K562 (cell line): ENCODE data around the gene SLC9A2. TPM values are rescaled to one million over a fixed set of nuclear protein-coding genes. Genes with fewer than 3 reads are reported as not detected.

ENCODE experiments used
- ATAC-seq: fragments of 200-7000 bp; cut with Tn5 transposase; 3 replicates; pipeline ENCODE4 v1.9.1; 2020; ENCODE audit warnings: moderate library complexity
- BruUV-seq: library from RNA; stranded (reverse); fragments of 400-500 nt; replicated peaks from 2 replicates; lab custom pipeline; 2021; lab: Mats Ljungman, UMichigan
- CTCF ChIA-PET: fragments of 300-600 bp; formaldehyde crosslinking; extraction: SDS; loops from one replicate; lab custom pipeline; 2021; ENCODE audit warnings: low intra/inter-chr PET ratio; lab: Yijun Ruan, JAX
- POLR2A ChIA-PET: fragments of 300-600, 350-650 bp; sonication (Branson Sonifier 250); formaldehyde crosslinking; extraction: SDS; loops from one replicate; lab custom pipeline; 2021; ENCODE audit warnings: antibody characterized with exemption, inconsistent platforms; lab: Yijun Ruan, JAX
- DNase-seq, 4 experiments: peaks; one replicate each; pipeline versions ENCODE4 v3.0.0 to v3.0.0-alpha.2; 2011 to 2018; ENCODE audit warnings: low spot score in 3 of 4, mixed read lengths in 3 of 4; ENCODE audit errors: extremely low read depth in 1 of 4
- FAIRE-seq: peaks from 2 replicates; lab custom pipeline; 2011; peaks lifted over from hg19 to GRCh38; lab: Jason Lieb, UNC
- H2AFZ ChIP-seq: 2 replicates; pipeline ENCODE4 v1.6.0; 2011; ENCODE audit warnings: low read depth, low read length, control low read depth, inconsistent platforms
- H3K27ac ChIP-seq: fragments of 200-600 bp; 3 replicates; pipeline ENCODE4 v1.8.0; 2011; ENCODE audit warnings: low read depth, mild to moderate bottlenecking, control low read depth, inconsistent platforms, low read length, moderate library complexity, mixed read lengths; ENCODE audit errors: extremely low read depth
- H3K27me3 ChIP-seq, 2 experiments: fragments of 300-600 bp in 1 of 2; 2 replicates in 1 of 2; 3 replicates in 1 of 2; pipeline versions ENCODE4 v1.6.0 to v1.8.0; 2011; ENCODE audit warnings: inconsistent platforms in 2 of 2, low read length in 2 of 2, mild to moderate bottlenecking in 1 of 2, mixed read lengths in 1 of 2, moderate library complexity in 1 of 2; ENCODE audit not compliant: control insufficient read depth in 2 of 2, insufficient read depth in 2 of 2
- H3K36me3 ChIP-seq: fragments of 300-600 bp; 3 replicates; pipeline ENCODE4 v1.8.0; 2011; ENCODE audit warnings: mild to moderate bottlenecking, low read length, inconsistent platforms; ENCODE audit not compliant: control insufficient read depth, insufficient read depth
- H3K4me1 ChIP-seq, 2 experiments: fragments of 200-600 bp in 1 of 2; replicated peaks in 1 of 2; 2 replicates in 1 of 2; 3 replicates in 1 of 2; pipeline versions ENCODE4 v1.5.1 to v1.8.0; 2011; ENCODE audit warnings: inconsistent platforms in 2 of 2, low read length in 2 of 2, mild to moderate bottlenecking in 1 of 2, mixed read lengths in 1 of 2, moderate library complexity in 1 of 2; ENCODE audit not compliant: control insufficient read depth in 2 of 2, insufficient read depth in 2 of 2
- H3K4me2 ChIP-seq: 2 replicates; pipeline ENCODE4 v1.6.1; 2011; ENCODE audit warnings: low read length, control low read depth, inconsistent platforms, mixed read lengths; ENCODE audit not compliant: insufficient read depth
- H3K4me3 ChIP-seq: fragments of 200-600 bp; sonication (generic), shearing (Covaris generic); 2 replicates; pipeline ENCODE4 v1.5.1; 2016; ENCODE audit warnings: control low read depth, inconsistent platforms
- H3K79me2 ChIP-seq: fragments of 200-600 bp; 3 replicates; pipeline ENCODE4 v1.8.0; 2011; ENCODE audit warnings: low read length, inconsistent platforms; ENCODE audit not compliant: control insufficient read depth, insufficient read depth
- H3K9ac ChIP-seq, 2 experiments: 2 replicates each; pipeline versions ENCODE4 v1.6.0 to v1.6.1; 2011; ENCODE audit warnings: low read depth in 2 of 2, low read length in 2 of 2, control low read depth in 1 of 2, inconsistent platforms in 1 of 2, mild to moderate bottlenecking in 1 of 2, mixed read lengths in 1 of 2; ENCODE audit not compliant: insufficient read depth in 1 of 2
- H3K9me1 ChIP-seq: one replicate; pipeline ENCODE4 v1.6.0; 2011; ENCODE audit warnings: inconsistent platforms, mild to moderate bottlenecking, low read length, moderate library complexity; ENCODE audit not compliant: control insufficient read depth, insufficient read depth
- H3K9me3 ChIP-seq: replicated peaks from 2 replicates; pipeline ENCODE4 v1.5.1; 2011; ENCODE audit warnings: low read depth, low read length, inconsistent platforms; ENCODE audit not compliant: control insufficient read depth, insufficient read depth
- H4K20me1 ChIP-seq: replicated peaks from 2 replicates; pipeline ENCODE4 v1.6.1; 2011; ENCODE audit warnings: low read length, inconsistent platforms, mixed read lengths; ENCODE audit not compliant: control insufficient read depth, insufficient read depth
- CEBPG ChIP-seq, 3 experiments: fragments of 200-800 bp in 1 of 3; sonication (Bioruptor generic) in 1 of 3; sonication (generic) in 1 of 3; formaldehyde crosslinking in 1 of 3; IDR thresholded peaks in 2 of 3; conservative IDR thresholded peaks in 1 of 3; 2 replicates each; pipeline versions ENCODE4 v1.6.1 to v1.8.0; 2016 to 2022; ENCODE audit warnings: missing compliant biosample characterization in 2 of 3, missing genetic modification characterization in 2 of 3, mild to moderate bottlenecking in 1 of 3, missing genetic modification reagents in 1 of 3
- CHCHD3 ChIP-seq: fragments of 250-450 bp; sonication (Bioruptor Pico); IDR thresholded peaks from 2 replicates; pipeline ENCODE4 v2.1.2; 2022; ENCODE audit warnings: mild to moderate bottlenecking
- SMAD1 ChIP-seq: fragments of 150-350 bp; IDR thresholded peaks from 2 replicates; pipeline ENCODE4 v1.6.1; 2014; ENCODE audit warnings: low read length, low read depth; ENCODE audit not compliant: partially characterized antibody
- ZNF384 ChIP-seq: IDR thresholded peaks from 2 replicates; pipeline ENCODE4 v1.6.1; 2012; ENCODE audit warnings: low read depth, low read length, improper control_type of control experiment
- WGBS: fragments of 100-300 bp; shearing (Covaris generic); methylation state at CpG from one replicate; pipeline ENCODE4 v1.1.6; 2016; ENCODE audit warnings: low coverage, mixed read lengths; ENCODE audit not compliant: insufficient coverage; ENCODE audit errors: missing lambda C conversion rate; 5-methylcytosine and 5-hydroxymethylcytosine counted together
- in situ Hi-C: fragments of 300-500 bp; cut with MboI; formaldehyde crosslinking; loops from 4 replicates; pipeline ENCODE4 v1.15.0; 2018; ENCODE audit warnings: inconsistent platforms, mixed read lengths
- intact Hi-C: fragments of 100-400 bp; cut with micrococcal nuclease; formaldehyde crosslinking; loops from 2 replicates; pipeline ENCODE4 v1.14.2; 2022
- polyA plus RNA-seq, 8 experiments: library from polyadenylated mRNA; depleted of rRNA in 4 of 8; stranded (reverse) in 5 of 8; unstranded in 3 of 8; fragments of >200 nt; fragmentation: Nextera tagmentation in 2 of 8; fragmentation: Illumina TruSeq in 1 of 8; extraction: Ambion mirVana in 2 of 8; extraction: Trizol in 1 of 8; gene quantifications; 2 replicates each; pipeline versions ENCODE4 v1.2.1 to v1.2.3, GENCODE V29; 2011 to 2014; ENCODE audit warnings: inconsistent platforms in 1 of 8, missing spikeins in 1 of 8
- total RNA-seq, 7 experiments: library from RNA; depleted of rRNA in 6 of 7; stranded (reverse); fragments of >200 nt in 6 of 7; fragmentation: Illumina TruSeq in 2 of 7; extraction: Trizol in 2 of 7; gene quantifications; 2 replicates each; pipeline versions ENCODE4 v1.2.1 to v1.2.3, GENCODE V29; 2011 to 2021; ENCODE audit warnings: low replicate concordance in 1 of 7
- TF ChIP-seq, protein P1 (sequence below), 3 experiments: IDR thresholded peaks in 2 of 3; conservative IDR thresholded peaks in 1 of 3; 2 replicates each; pipeline ENCODE4 v1.5.1; 2011 to 2012; ENCODE audit warnings: low read length in 3 of 3, mild to moderate bottlenecking in 3 of 3, control low read depth in 2 of 3, improper control_type of control experiment in 1 of 3, inconsistent platforms in 1 of 3, low read depth in 1 of 3, mixed read lengths in 1 of 3, moderate library complexity in 1 of 3; ENCODE audit not compliant: insufficient read depth in 2 of 3

SLC9A2 gene
- total and polyA plus RNA-seq, 9 of the 15 experiments (the other 6 are each of a cell fraction or from before 2014, with no cell fraction given), result 0.45 to 3.3 (median 1.6) TPM

DNA sequence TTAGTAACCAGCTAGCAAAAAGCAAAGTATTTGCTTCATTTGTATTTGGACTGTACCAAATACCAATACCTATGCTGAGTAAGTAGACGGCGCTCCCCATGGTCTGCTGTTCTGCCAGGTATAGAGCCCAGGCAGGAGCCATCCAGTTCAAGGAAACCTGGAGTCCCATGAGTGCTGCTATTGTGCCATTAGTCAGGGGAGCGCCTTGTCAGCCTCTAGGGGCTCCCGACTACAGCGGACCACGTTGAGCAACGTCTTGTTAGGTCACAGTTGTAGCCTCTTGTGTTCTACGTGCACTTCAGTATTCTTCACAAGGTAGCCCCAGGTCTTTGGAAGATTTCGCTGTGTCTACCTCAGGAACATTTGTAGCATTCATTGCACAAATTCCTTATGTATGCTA, 21.6 kb upstream of the SLC9A2 start:
- Histone ChIP-seq H3K27me3 (no peaks in the 10 kb centered on the region; a peak in 3 of 5 replicates), H2AFZ (no peak overlapping the region), H3K9ac (no peak overlapping the region), H3K27ac (no peak overlapping the region), H3K4me3 (no peak overlapping the region), H3K4me2 (no peak overlapping the region; the same call in 1 of the 2 replicates), H3K9me3 (no peaks in the 10 kb centered on the region), H3K36me3 (no peaks in the 10 kb centered on the region), H3K9me1 (no peaks in the 10 kb centered on the region), H4K20me1 (no peaks in the 10 kb centered on the region), H3K4me1 (no peaks in the 10 kb centered on the region; a peak in 1 of 5 replicates), H3K79me2 (no peaks in the 10 kb centered on the region)
- BruUV-seq, result no TSS peak
- TF ChIP-seq, protein P1, sequence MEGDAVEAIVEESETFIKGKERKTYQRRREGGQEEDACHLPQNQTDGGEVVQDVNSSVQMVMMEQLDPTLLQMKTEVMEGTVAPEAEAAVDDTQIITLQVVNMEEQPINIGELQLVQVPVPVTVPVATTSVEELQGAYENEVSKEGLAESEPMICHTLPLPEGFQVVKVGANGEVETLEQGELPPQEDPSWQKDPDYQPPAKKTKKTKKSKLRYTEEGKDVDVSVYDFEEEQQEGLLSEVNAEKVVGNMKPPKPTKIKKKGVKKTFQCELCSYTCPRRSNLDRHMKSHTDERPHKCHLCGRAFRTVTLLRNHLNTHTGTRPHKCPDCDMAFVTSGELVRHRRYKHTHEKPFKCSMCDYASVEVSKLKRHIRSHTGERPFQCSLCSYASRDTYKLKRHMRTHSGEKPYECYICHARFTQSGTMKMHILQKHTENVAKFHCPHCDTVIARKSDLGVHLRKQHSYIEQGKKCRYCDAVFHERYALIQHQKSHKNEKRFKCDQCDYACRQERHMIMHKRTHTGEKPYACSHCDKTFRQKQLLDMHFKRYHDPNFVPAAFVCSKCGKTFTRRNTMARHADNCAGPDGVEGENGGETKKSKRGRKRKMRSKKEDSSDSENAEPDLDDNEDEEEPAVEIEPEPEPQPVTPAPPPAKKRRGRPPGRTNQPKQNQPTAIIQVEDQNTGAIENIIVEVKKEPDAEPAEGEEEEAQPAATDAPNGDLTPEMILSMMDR (IDR thresholded peaks at IDR 0.05 in 2 of 3, conservative IDR thresholded peaks at IDR 0.05 in 1 of 3; ENCODE audit: insufficient read depth in 2 of 3, low read depth in 1 of 3, low read length in 3 of 3), result peak; percentile 24 to 33 (median 28); a peak in 3 of 6 replicates
- TF ChIP-seq SMAD1 (no peak), CHCHD3 (CRISPR knock-in tag) (no peak), CEBPG (CRISPR knock-in tag; IDR thresholded peaks at IDR 0.05) (no peak), CEBPG (tag; conservative IDR thresholded peaks at IDR 0.05 in 1 of 2, IDR thresholded peaks at IDR 0.05 in 1 of 2) (no peak), ZNF384 (no peak)
- intact Hi-C loops (no loop called here), in situ Hi-C loops (no loop called here)
- ATAC-seq (peak; percentile 67), DNase-seq (peak in 1 of 4 experiments; percentile 28), FAIRE-seq (peak; percentile 6)
- POLR2A ChIA-PET, result no interaction called here
- CTCF ChIA-PET, result no interaction called here
- 4% methylated on average over 9 of the region's 9 CpGs for WGBS
